Stomach (tissue), 9 donors: ENCODE data around the gene SEMA4A. TPM values are rescaled to one million over a fixed set of nuclear protein-coding genes. Genes with fewer than 3 reads are reported as not detected.

Experiments used
- DNase-seq, 2 donors: peaks; one replicate each; pipeline versions ENCODE4 v3.0.0 to v3.0.0-alpha.2; 2013 to 2019
- H3K27ac ChIP-seq, 5 donors: fragments of 200-600 bp in 4 of 5; sonication (generic) in 4 of 5; one replicate each; pipeline ENCODE4 v1.5.1; 2013 to 2019; ENCODE audit warnings: mild to moderate bottlenecking in 1 of 5, moderate library complexity in 1 of 5
- H3K27me3 ChIP-seq, 3 donors: fragments of 200-600 bp; sonication (generic); one replicate each; pipeline ENCODE4 v1.5.1; 2017 to 2019; ENCODE audit warnings: mixed run types in 1 of 3
- H3K36me3 ChIP-seq, 4 donors: fragments of 200-600 bp; sonication (generic); 1 replicate in 3 of 4; 2 replicates in 1 of 4; pipeline ENCODE4 v1.5.1; 2016 to 2019
- H3K4me1 ChIP-seq, 4 donors: fragments of 200-600 bp; sonication (generic); one replicate each; pipeline ENCODE4 v1.5.1; 2016 to 2019
- H3K4me3 ChIP-seq, 4 donors: fragments of 200-600 bp; sonication (generic) in 3 of 4; one replicate each; pipeline ENCODE4 v1.5.1; 2016 to 2019; ENCODE audit warnings: mild to moderate bottlenecking in 1 of 4
- H3K9me3 ChIP-seq, 4 donors: fragments of 200-600 bp; sonication (generic); one replicate each; pipeline ENCODE4 v1.5.1; 2016 to 2019
- CTCF ChIP-seq, 7 experiments: fragments of 450-650 bp in 4 of 7; fragments of 200-600 bp in 3 of 7; sonication (generic) in 3 of 7; IDR thresholded peaks; one replicate each; pipeline ENCODE4 v1.5.1; 2016 to 2019; ENCODE audit warnings: antibody characterized with exemption in 7 of 7, control low read depth in 2 of 7, mild to moderate bottlenecking in 1 of 7
- EP300 ChIP-seq: sonication (generic); formaldehyde crosslinking; IDR thresholded peaks from one replicate; pipeline ENCODE4 v1.6.1; 2017; ENCODE audit warnings: antibody characterized with exemption
- POLR2A ChIP-seq, 4 donors: fragments of 450-650 bp; IDR thresholded peaks; one replicate each; pipeline ENCODE4 v1.6.1; 2016; ENCODE audit warnings: antibody characterized with exemption in 4 of 4, control low read depth in 2 of 4, mild to moderate bottlenecking in 1 of 4, moderate library complexity in 1 of 4
- POLR2AphosphoS5 ChIP-seq, 3 donors: sonication (generic); formaldehyde crosslinking; IDR thresholded peaks; one replicate each; pipeline ENCODE4 v1.6.1; 2016; ENCODE audit warnings: antibody characterized with exemption in 3 of 3
- WGBS, 5 donors: extraction: QIAGEN DNeasy Blood & Tissue Kit in 3 of 5; methylation state at CpG; one replicate each; pipeline versions ENCODE4 v1.1.5 to v1.1.7; 2013 to 2018; 5-methylcytosine and 5-hydroxymethylcytosine counted together
- intact Hi-C: fragments of 100-400 bp; cut with DNase I; formaldehyde crosslinking; loops from one replicate; pipeline ENCODE4 v1.15.1; 2023; ENCODE audit warnings: low total_unique reads
- polyA plus RNA-seq, 3 donors: library from polyadenylated mRNA; stranded (reverse); fragments of 200-250 nt; gene quantifications; one replicate each; pipeline ENCODE4 v1.2.3, GENCODE V29; 2013
- total RNA-seq, 5 donors: library from RNA; depleted of rRNA; stranded (reverse); fragments of >200 nt; gene quantifications; one replicate each; pipeline versions ENCODE4 v1.1.0 to v1.2.3, GENCODE V29; 2014 to 2016
- donor health status: healthy with polysubstance abuse.
- donor health status: Bipolar disorder and iron deficiency.
- donor health status: healthy.

The SEMA4A gene
- total and polyA plus RNA-seq, 8 donors = 2.6 to 23.3 (median 6.8) TPM

DNA sequence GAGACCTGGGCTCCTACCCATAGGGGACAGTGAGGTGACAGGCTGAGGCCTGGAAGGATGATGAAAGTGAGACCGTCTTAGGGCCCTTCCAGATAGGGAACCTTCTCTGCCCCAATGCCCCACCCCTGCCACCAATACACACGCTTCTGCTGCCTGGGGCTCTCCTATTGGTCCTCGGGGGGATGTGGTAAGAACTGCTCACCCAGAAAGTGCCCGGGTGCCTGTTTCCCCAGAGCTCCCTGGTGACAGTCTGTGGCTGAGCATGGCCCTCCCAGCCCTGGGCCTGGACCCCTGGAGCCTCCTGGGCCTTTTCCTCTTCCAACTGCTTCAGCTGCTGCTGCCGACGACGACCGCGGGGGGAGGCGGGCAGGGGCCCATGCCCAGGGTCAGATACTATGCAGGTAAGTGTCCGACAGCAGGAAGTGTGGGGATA lies 948 bp downstream of the SEMA4A start:
- intact Hi-C loops = no loop called here

DNA sequence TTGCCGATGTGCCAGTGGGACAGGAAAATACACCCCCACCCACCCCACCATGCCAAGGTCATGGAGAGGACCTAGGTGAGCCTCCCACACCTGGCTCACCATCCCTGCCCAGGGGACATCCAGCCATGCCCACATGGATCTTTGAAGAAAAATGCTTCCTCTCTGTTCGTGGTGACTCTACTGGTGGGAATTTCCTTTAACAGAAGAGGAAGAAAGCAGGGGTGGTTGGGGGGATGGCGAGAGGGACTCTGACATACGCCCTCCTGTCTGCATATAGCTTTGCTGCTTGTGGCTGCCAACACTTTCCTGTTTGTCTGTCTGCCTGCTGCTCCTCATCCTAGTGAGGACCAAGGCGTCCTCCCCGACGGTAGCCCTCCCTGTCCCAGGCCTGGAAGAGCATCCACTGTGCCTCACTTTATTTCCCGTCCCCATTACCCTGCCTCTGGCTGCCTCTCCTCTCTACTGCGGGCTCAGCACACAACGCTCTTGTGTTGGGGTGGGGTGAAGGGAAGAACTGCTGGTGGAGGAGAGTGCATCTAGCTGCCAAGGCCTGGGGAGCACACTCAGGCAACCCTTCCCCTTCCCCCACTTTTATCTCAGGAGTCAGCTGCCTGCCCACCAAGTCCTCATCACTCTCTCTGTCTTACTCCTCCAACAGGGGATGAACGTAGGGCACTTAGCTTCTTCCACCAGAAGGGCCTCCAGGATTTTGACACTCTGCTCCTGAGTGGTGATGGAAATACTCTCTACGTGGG lies 2.5 kb downstream of the SEMA4A start:
- Histone ChIP-seq H3K4me3 (peak overlapping the region in 2 of 4 donors; percentile 24 to 29), H3K27ac (no peak overlapping the region), H3K36me3 (peaks cover 0 to 9% (median 1%) of the 10 kb centered on the region in 4 donors), H3K9me3 (no peaks in the 10 kb centered on the region), H3K27me3 (peaks cover 0 to 3% (median 0%) of the 10 kb centered on the region in 3 donors), H3K4me1 (peaks cover 0 to 31% (median 12%) of the 10 kb centered on the region in 4 donors)
- 58 to 81% (median 68%) methylated on average over 11 to 12 of the region's 12 CpGs for WGBS, 5 donors
- DNase-seq = no peak
- TF ChIP-seq CTCF (IDR thresholded peaks at IDR 0.05) (no peak), POLR2AphosphoS5 (IDR thresholded peaks at IDR 0.05) (no peak), EP300 (no peak), POLR2A (IDR thresholded peaks at IDR 0.05) (no peak)
- intact Hi-C loops = no loop called here

More for the DNA sequence above, 948 bp downstream of the SEMA4A start:
- WGBS, 5 donors = 56 to 69% (median 63%) methylated on average over 11 of the region's 11 CpGs
- H3K27me3 ChIP-seq = peaks cover 0 to 19% (median 5%) of the 10 kb centered on the region in 3 donors
- H3K36me3 ChIP-seq = peaks cover 0 to 9% (median 1%) of the 10 kb centered on the region in 4 donors
- H3K27ac ChIP-seq = peak overlapping the region in 2 of 5 donors; percentile 55 to 67
- H3K9me3 ChIP-seq = no peaks in the 10 kb centered on the region
- TF ChIP-seq POLR2AphosphoS5 (IDR thresholded peaks at IDR 0.05) (no peak), CTCF (IDR thresholded peaks at IDR 0.05) (no peak), EP300 (no peak), POLR2A (IDR thresholded peaks at IDR 0.05) (no peak)
- H3K4me1 ChIP-seq = peaks cover 0 to 27% (median 4%) of the 10 kb centered on the region in 4 donors
- peak overlapping the region in 2 of 4 donors; percentile 24 to 29 for H3K4me3 ChIP-seq
- peak; percentile 41 to 46 for DNase-seq

DNA sequence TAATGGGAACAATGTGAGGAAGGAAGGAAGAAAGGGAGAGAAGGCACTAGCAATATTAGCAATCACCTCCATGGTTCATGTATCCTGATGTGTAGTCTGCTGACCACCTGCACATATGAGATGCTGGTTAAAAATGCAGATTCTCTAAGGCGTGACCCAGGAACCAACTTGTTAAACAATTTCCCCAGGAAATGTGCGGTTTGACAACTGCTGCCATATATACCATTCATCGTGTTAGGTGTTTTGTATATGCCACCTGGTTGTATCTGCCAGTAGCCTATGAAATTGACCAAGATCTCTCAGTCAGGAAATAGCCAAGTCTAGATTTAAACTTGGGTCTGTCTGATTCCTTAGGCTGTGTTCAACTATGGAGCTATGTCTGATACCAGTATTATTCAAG lies 4.1 kb downstream of the SEMA4A start:
- Histone ChIP-seq H3K4me3 (no peak overlapping the region), H3K36me3 (peaks cover 0 to 9% (median 1%) of the 10 kb centered on the region in 4 donors), H3K27me3 (no peaks in the 10 kb centered on the region), H3K27ac (no peak overlapping the region), H3K4me1 (peaks cover 14 to 44% (median 25%) of the 10 kb centered on the region in 4 donors), H3K9me3 (no peaks in the 10 kb centered on the region)
- intact Hi-C loops = no loop called here
- TF ChIP-seq CTCF (IDR thresholded peaks at IDR 0.05) (no peak), POLR2A (IDR thresholded peaks at IDR 0.05) (no peak)
- DNase-seq = no peak
- WGBS, 5 donors = 81 to 95% (median 86%) methylated on average over 3 of the region's 3 CpGs

DNA sequence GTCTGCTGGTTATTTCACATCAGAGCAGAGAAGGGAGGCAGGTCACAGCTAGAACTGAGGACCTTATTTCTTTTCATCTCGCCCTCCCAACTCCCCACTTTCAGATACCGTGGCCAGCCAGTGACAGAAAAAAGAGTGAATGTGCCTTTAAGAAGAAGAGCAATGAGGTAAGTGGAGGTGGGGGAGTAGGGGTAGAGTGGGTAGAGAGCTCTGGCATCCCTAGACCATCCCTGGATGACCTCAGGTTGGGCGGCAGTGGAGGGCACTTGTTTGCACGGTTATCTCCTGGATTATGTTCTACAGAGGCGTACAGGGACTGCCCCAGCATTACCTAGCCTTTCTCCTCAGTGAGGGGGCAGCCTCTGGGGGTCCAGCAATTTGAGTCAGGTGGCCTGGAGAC lies 4.6 kb downstream of the SEMA4A start:
- Histone ChIP-seq H3K27ac (no peak overlapping the region), H3K27me3 (no peaks in the 10 kb centered on the region), H3K4me1 (peaks cover 19 to 49% (median 30%) of the 10 kb centered on the region in 4 donors), H3K36me3 (peaks cover 0 to 9% (median 1%) of the 10 kb centered on the region in 4 donors), H3K9me3 (no peaks in the 10 kb centered on the region), H3K4me3 (no peak overlapping the region)
- intact Hi-C loops = no loop called here
- no peak for DNase-seq
- 72 to 86% (median 84%) methylated on average over 4 to 5 of the region's 5 CpGs for WGBS, 5 donors
- TF ChIP-seq POLR2AphosphoS5 (IDR thresholded peaks at IDR 0.05) (no peak), EP300 (no peak), POLR2A (IDR thresholded peaks at IDR 0.05) (no peak), CTCF (IDR thresholded peaks at IDR 0.05) (no peak)
